Liver (tissue), 9 donors: ENCODE measurements around the gene TRIM40. TPM values are rescaled to one million over a fixed set of nuclear protein-coding genes. Genes with fewer than 3 reads are reported as not detected.

Source experiments
- DNase-seq: peaks from one replicate; pipeline ENCODE4 v3.0.0-alpha.2; 2017; ENCODE audit warnings: low spot score
- H3K27ac ChIP-seq, 2 donors: one replicate each; pipeline ENCODE4 v1.7.0; 2013; ENCODE audit warnings: inconsistent platforms in 2 of 2, low read length in 2 of 2, control low read depth in 1 of 2, low read depth in 1 of 2, mild to moderate bottlenecking in 1 of 2
- H3K27me3 ChIP-seq, 4 donors: one replicate each; pipeline versions ENCODE4 v1.6.1 to v1.7.0; 2013; ENCODE audit warnings: low read length in 3 of 4, inconsistent platforms in 1 of 4, mild to moderate bottlenecking in 1 of 4, moderate library complexity in 1 of 4; ENCODE audit not compliant: control insufficient read depth in 4 of 4, insufficient read depth in 4 of 4
- H3K36me3 ChIP-seq, 4 donors: one replicate each; pipeline versions ENCODE4 v1.6.1 to v1.7.0; 2013; ENCODE audit warnings: low read length in 3 of 4, mild to moderate bottlenecking in 3 of 4, low read depth in 1 of 4, moderate library complexity in 1 of 4; ENCODE audit not compliant: control insufficient read depth in 4 of 4, insufficient read depth in 3 of 4
- H3K4me1 ChIP-seq, 4 donors: one replicate each; pipeline versions ENCODE4 v1.6.1 to v1.7.0; 2013; ENCODE audit warnings: low read length in 3 of 4, mild to moderate bottlenecking in 3 of 4, moderate library complexity in 1 of 4; ENCODE audit not compliant: control insufficient read depth in 4 of 4, insufficient read depth in 4 of 4
- H3K4me3 ChIP-seq, 3 donors: one replicate each; pipeline versions ENCODE4 v1.6.1 to v1.7.0; 2013; ENCODE audit warnings: low read length in 3 of 3, control low read depth in 1 of 3, low read depth in 1 of 3, mild to moderate bottlenecking in 1 of 3
- H3K9ac ChIP-seq, 2 donors: one replicate each; pipeline ENCODE4 v1.7.0; 2013; ENCODE audit warnings: low read length in 2 of 2, mild to moderate bottlenecking in 2 of 2, moderate library complexity in 2 of 2, control low read depth in 1 of 2, low read depth in 1 of 2
- H3K9me3 ChIP-seq, 4 donors: one replicate each; pipeline versions ENCODE4 v1.6.1 to v1.7.0; 2013; ENCODE audit warnings: low read length in 3 of 4; ENCODE audit not compliant: control insufficient read depth in 4 of 4
- ATF3 ChIP-seq: IDR thresholded peaks from 2 replicates; pipeline ENCODE4 v1.6.1; 2016; ENCODE audit warnings: antibody characterized with exemption
- CTCF ChIP-seq: fragments of 150-350 bp; IDR thresholded peaks from 2 replicates; pipeline ENCODE4 v1.5.1; 2017; ENCODE audit warnings: improper control_type of control experiment, low read depth, low read length; ENCODE audit not compliant: missing input control
- EGR1 ChIP-seq, 2 donors: IDR thresholded peaks; 2 replicates each; pipeline ENCODE4 v1.6.1; 2016 to 2018; ENCODE audit warnings: antibody characterized with exemption in 2 of 2, low read depth in 2 of 2
- FOXA1 ChIP-seq: IDR thresholded peaks from 2 replicates; pipeline ENCODE4 v1.6.1; 2016; ENCODE audit warnings: antibody characterized with exemption
- FOXA2 ChIP-seq: IDR thresholded peaks from 2 replicates; pipeline ENCODE4 v1.6.1; 2016; ENCODE audit warnings: antibody characterized with exemption
- GABPA ChIP-seq, 2 donors: IDR thresholded peaks in 1 of 2; conservative IDR thresholded peaks in 1 of 2; 2 replicates each; pipeline ENCODE4 v1.6.1; 2016; ENCODE audit warnings: antibody characterized with exemption in 2 of 2, mild to moderate bottlenecking in 1 of 2, moderate library complexity in 1 of 2
- HNF4A ChIP-seq, 2 donors: conservative IDR thresholded peaks; 2 replicates each; pipeline ENCODE4 v1.6.1; 2016; ENCODE audit warnings: antibody characterized with exemption in 2 of 2, mild to moderate bottlenecking in 2 of 2
- HNF4G ChIP-seq: IDR thresholded peaks from 2 replicates; pipeline ENCODE4 v1.6.1; 2016; ENCODE audit warnings: antibody characterized with exemption
- JUND ChIP-seq, 2 donors: IDR thresholded peaks; 2 replicates each; pipeline ENCODE4 v1.6.1; 2016; ENCODE audit warnings: antibody characterized with exemption in 2 of 2
- MAX ChIP-seq: IDR thresholded peaks from 2 replicates; pipeline ENCODE4 v1.6.1; 2016; ENCODE audit warnings: antibody characterized with exemption
- NR2F2 ChIP-seq: IDR thresholded peaks from 2 replicates; pipeline ENCODE4 v1.6.1; 2016; ENCODE audit warnings: antibody characterized with exemption
- RAD21 ChIP-seq, 2 donors: IDR thresholded peaks; 2 replicates each; pipeline ENCODE4 v1.6.1; 2016; ENCODE audit warnings: antibody characterized with exemption in 2 of 2, mild to moderate bottlenecking in 2 of 2
- REST ChIP-seq: IDR thresholded peaks from 2 replicates; pipeline ENCODE4 v1.6.1; 2016; ENCODE audit warnings: antibody characterized with exemption, mild to moderate bottlenecking
- SP1 ChIP-seq: IDR thresholded peaks from 2 replicates; pipeline ENCODE4 v1.6.1; 2018; ENCODE audit warnings: antibody characterized with exemption, mild to moderate bottlenecking
- TAF1 ChIP-seq: conservative IDR thresholded peaks from 2 replicates; pipeline ENCODE4 v1.6.1; 2016; ENCODE audit warnings: antibody characterized with exemption, mild to moderate bottlenecking
- YY1 ChIP-seq: IDR thresholded peaks from 2 replicates; pipeline ENCODE4 v1.6.1; 2016; ENCODE audit warnings: antibody characterized with exemption, mild to moderate bottlenecking
- ZBTB33 ChIP-seq: IDR thresholded peaks from 2 replicates; pipeline ENCODE4 v1.6.1; 2016; ENCODE audit warnings: antibody characterized with exemption
- WGBS: extraction: QIAGEN DNeasy Blood & Tissue Kit; methylation state at CpG from one replicate; pipeline ENCODE4 v1.1.7; 2013; 5-methylcytosine and 5-hydroxymethylcytosine counted together
- polyA plus RNA-seq, 2 donors: library from polyadenylated mRNA; stranded (reverse) in 1 of 2; unstranded in 1 of 2; fragments of 200-250 nt in 1 of 2; fragments of >200 nt in 1 of 2; fragmentation: Nextera tagmentation in 1 of 2; extraction: Ambion mirVana in 1 of 2; gene quantifications; one replicate each; pipeline versions ENCODE4 v1.2.1 to v1.2.3, GENCODE V29; 2013 to 2015
- total RNA-seq, 2 donors: library from RNA; depleted of rRNA; stranded (reverse); fragments of >200 nt; gene quantifications; one replicate each; pipeline ENCODE4 v1.2.3, GENCODE V29; 2014
- donor health status: healthy.
- donor health status: healthy.
- donor health status: healthy.
- donor health status: healthy.
- donor health status: healthy.

Gene TRIM40
- total and polyA plus RNA-seq, 4 donors, result 0.51 TPM; not detected in 3

GRCh38 chr6:30185846-30186484 is 50.0 kb downstream of the TRIM40 start:
- Histone ChIP-seq H3K27me3 (no peaks in the 10 kb centered on the region), H3K27ac (no peak overlapping the region), H3K36me3 (peaks cover 18 to 55% (median 51%) of the 10 kb centered on the region in 4 donors), H3K9me3 (no peaks in the 10 kb centered on the region), H3K4me1 (no peaks in the 10 kb centered on the region), H3K4me3 (no peak overlapping the region), H3K9ac (no peak overlapping the region)
- whole genome bisulfite sequencing, result 94% methylated on average over 20 of the region's 20 CpGs
- TF ChIP-seq REST (no peak), HNF4A (conservative IDR thresholded peaks at IDR 0.05) (no peak), SP1 (no peak), NR2F2 (no peak), MAX (no peak), RAD21 (IDR thresholded peaks at IDR 0.05) (no peak), TAF1 (no peak), GABPA (IDR thresholded peaks at IDR 0.05 in 1 of 2, conservative IDR thresholded peaks at IDR 0.05 in 1 of 2) (no peak), CTCF (no peak), YY1 (no peak), ATF3 (no peak), EGR1 (IDR thresholded peaks at IDR 0.05; ENCODE audit: low read depth in 2 of 2) (no peak), JUND (IDR thresholded peaks at IDR 0.05) (no peak), FOXA2 (no peak), HNF4G (no peak), FOXA1 (no peak)
- no peak for DNase-seq

GRCh38 chr6:30188541-30188940 is 52.6 kb downstream of the TRIM40 start:
- WGBS, result 98% methylated on average over 5 of the region's 5 CpGs
- TF ChIP-seq CTCF, result no peak
- TF ChIP-seq JUND (IDR thresholded peaks at IDR 0.05), result no peak
- TF ChIP-seq TAF1, result no peak
- no peak for TF ChIP-seq ZBTB33
- no peaks in the 10 kb centered on the region for H3K9me3 ChIP-seq
- peaks cover 18 to 65% (median 57%) of the 10 kb centered on the region in 4 donors for H3K36me3 ChIP-seq
- no peak overlapping the region for H3K9ac ChIP-seq
- DNase-seq, result no peak
- H3K27me3 ChIP-seq, result no peaks in the 10 kb centered on the region
- no peak overlapping the region for H3K27ac ChIP-seq
- no peak overlapping the region for H3K4me3 ChIP-seq
- H3K4me1 ChIP-seq, result no peaks in the 10 kb centered on the region
